SK-N-SH treated with all-trans-retinoic acid at 6 μM for 48 hours (cell line): ENCODE measurements around the gene SMAGP.

ENCODE experiments used
- ATAC-seq: fragments of 200-7000 bp; cut with Tn5 transposase; 3 replicates; pipeline ENCODE4 v1.9.1; 2020; ENCODE audit warnings: mild to moderate bottlenecking, moderate library complexity
- ARNTL ChIP-seq: fragments of 450-650 bp; formaldehyde crosslinking; IDR thresholded peaks from 2 replicates; pipeline ENCODE4 v1.5.0; 2020; ENCODE audit warnings: low read depth, mild to moderate bottlenecking, moderate library complexity, borderline replicate concordance
- BACH2 ChIP-seq: fragments of 250-450 bp; sonication (Bioruptor Pico); IDR thresholded peaks from 2 replicates; pipeline ENCODE4 v1.9.0; 2021; ENCODE audit warnings: mild to moderate bottlenecking, borderline replicate concordance
- CSDC2 ChIP-seq: fragments of 250-450 bp; sonication (Bioruptor Pico); IDR thresholded peaks from 2 replicates; pipeline ENCODE4 v1.5.0; 2020; ENCODE audit warnings: mild to moderate bottlenecking, moderate library complexity
- ESRRG ChIP-seq: fragments of 250-450 bp; sonication (Bioruptor Pico); IDR thresholded peaks from 2 replicates; pipeline ENCODE4 v1.6.1; 2021; ENCODE audit warnings: mild to moderate bottlenecking
- GLIS3 ChIP-seq: fragments of 250-450 bp; sonication (Bioruptor Pico); IDR thresholded peaks from 2 replicates; pipeline ENCODE4 v1.5.0; 2020; ENCODE audit warnings: mild to moderate bottlenecking, moderate library complexity
- ISL1 ChIP-seq: fragments of 250-450 bp; sonication (Bioruptor Pico); IDR thresholded peaks from 2 replicates; pipeline ENCODE4 v2.1.2; 2022; ENCODE audit warnings: mild to moderate bottlenecking, moderate library complexity
- OSR1 ChIP-seq: fragments of 250-450 bp; sonication (Bioruptor Pico); IDR thresholded peaks from 2 replicates; pipeline ENCODE4 v1.8.0; 2022; ENCODE audit warnings: moderate library complexity, mild to moderate bottlenecking, inconsistent platforms
- PPARA ChIP-seq: fragments of 250-450 bp; sonication (Bioruptor Pico); IDR thresholded peaks from 2 replicates; pipeline ENCODE4 v1.5.0; 2020; ENCODE audit warnings: mild to moderate bottlenecking, borderline replicate concordance
- RARB ChIP-seq: fragments of 250-450 bp; sonication (Bioruptor Pico); IDR thresholded peaks from 2 replicates; pipeline ENCODE4 v1.8.0; 2021; ENCODE audit warnings: mild to moderate bottlenecking, moderate library complexity
- SNAI2 ChIP-seq: fragments of 250-450 bp; sonication (Bioruptor Pico); IDR thresholded peaks from 2 replicates; pipeline ENCODE4 v1.5.0; 2020; ENCODE audit warnings: mild to moderate bottlenecking, moderate library complexity
- ZC3H10 ChIP-seq: fragments of 250-450 bp; sonication (Bioruptor Pico); IDR thresholded peaks from 2 replicates; pipeline ENCODE4 v1.5.1; 2021; ENCODE audit warnings: mild to moderate bottlenecking, moderate library complexity
- ZFP3 ChIP-seq: fragments of 250-450 bp; sonication (Bioruptor Pico); IDR thresholded peaks from 2 replicates; pipeline ENCODE4 v1.5.0; 2020; ENCODE audit warnings: mild to moderate bottlenecking, moderate library complexity
- ZFP30 ChIP-seq: fragments of 450-650 bp; formaldehyde crosslinking; IDR thresholded peaks from 2 replicates; pipeline ENCODE4 v1.5.0; 2022; ENCODE audit warnings: mild to moderate bottlenecking, moderate library complexity
- ZNF565 ChIP-seq: fragments of 450-650 bp; formaldehyde crosslinking; conservative IDR thresholded peaks from 2 replicates; pipeline ENCODE4 v1.5.0; 2020; ENCODE audit warnings: low read depth, mild to moderate bottlenecking, moderate library complexity
- ZNF70 ChIP-seq: fragments of 450-650 bp; formaldehyde crosslinking; IDR thresholded peaks from 2 replicates; pipeline ENCODE4 v1.5.0; 2020; ENCODE audit warnings: mild to moderate bottlenecking, moderate library complexity
- ZNF8 ChIP-seq: fragments of 450-650 bp; formaldehyde crosslinking; IDR thresholded peaks from 2 replicates; pipeline ENCODE4 v1.5.0; 2020; ENCODE audit warnings: mild to moderate bottlenecking, moderate library complexity
- TF ChIP-seq, protein P1 (sequence below): fragments of 250-450 bp; sonication (Bioruptor Pico); IDR thresholded peaks from 2 replicates; pipeline ENCODE4 v1.8.0; 2021; ENCODE audit warnings: low read depth, mild to moderate bottlenecking, moderate library complexity, borderline replicate concordance
- TF ChIP-seq, protein P2 (sequence below): fragments of 250-450 bp; sonication (Bioruptor Pico); IDR thresholded peaks from 2 replicates; pipeline ENCODE4 v1.5.1; 2021; ENCODE audit warnings: mild to moderate bottlenecking, moderate library complexity
- TF ChIP-seq, protein P3 (sequence below): fragments of 250-450 bp; sonication (Bioruptor Pico); IDR thresholded peaks from 2 replicates; pipeline ENCODE4 v1.5.1; 2020; ENCODE audit warnings: low read depth, mild to moderate bottlenecking, moderate library complexity
- TF ChIP-seq, protein P4 (sequence below): fragments of 250-450 bp; sonication (Bioruptor Pico); IDR thresholded peaks from 2 replicates; pipeline ENCODE4 v1.8.0; 2020; ENCODE audit warnings: mild to moderate bottlenecking, moderate library complexity, borderline replicate concordance
- TF ChIP-seq, protein P5 (sequence below): fragments of 250-450 bp; sonication (Bioruptor Pico); IDR thresholded peaks from 2 replicates; pipeline ENCODE4 v1.5.0; 2020; ENCODE audit warnings: mild to moderate bottlenecking, moderate library complexity

Gene SMAGP

DNA sequence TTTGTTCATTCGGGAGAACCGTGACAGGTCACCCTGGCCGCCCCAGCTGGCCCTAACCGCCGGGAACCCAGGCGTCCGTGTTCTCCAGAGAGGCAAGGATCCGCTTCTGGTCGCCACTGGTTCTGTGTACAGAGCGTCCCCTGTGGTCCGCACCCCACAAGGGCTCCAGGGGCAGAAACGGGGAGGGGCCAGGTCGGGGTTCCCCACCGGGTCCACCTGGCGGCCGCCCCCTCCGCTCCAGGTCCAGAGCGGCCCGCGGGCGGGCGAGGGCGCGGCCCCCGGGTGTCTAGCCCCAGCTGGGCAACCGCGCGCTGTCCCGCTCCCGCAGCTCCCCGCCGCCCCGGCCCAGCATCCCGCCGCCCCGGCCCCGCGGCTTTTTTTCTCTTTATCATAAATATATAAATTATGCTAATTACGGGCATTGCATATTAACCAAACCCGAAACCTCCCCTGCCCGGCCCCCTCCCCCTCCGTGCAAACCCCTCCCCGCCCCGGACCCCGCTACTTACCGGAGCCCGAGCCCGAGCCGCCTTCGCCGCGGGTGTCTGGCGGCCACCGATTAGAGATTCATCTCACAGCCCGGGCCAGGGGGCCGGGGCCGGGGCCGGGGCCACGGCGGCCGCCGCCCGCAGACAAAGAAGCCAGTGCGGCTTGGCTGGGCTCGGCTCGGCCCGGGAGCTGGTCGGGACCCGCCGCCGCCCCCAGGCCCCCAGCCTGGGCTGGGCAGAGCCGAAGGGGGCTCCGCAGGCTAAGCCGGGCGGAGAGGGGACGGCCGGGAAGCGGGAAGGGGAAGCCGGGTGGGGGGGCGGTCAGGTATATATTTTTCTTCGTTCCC is 52.9 kb downstream of the SMAGP start (continued):
- TF ChIP-seq, protein P1, sequence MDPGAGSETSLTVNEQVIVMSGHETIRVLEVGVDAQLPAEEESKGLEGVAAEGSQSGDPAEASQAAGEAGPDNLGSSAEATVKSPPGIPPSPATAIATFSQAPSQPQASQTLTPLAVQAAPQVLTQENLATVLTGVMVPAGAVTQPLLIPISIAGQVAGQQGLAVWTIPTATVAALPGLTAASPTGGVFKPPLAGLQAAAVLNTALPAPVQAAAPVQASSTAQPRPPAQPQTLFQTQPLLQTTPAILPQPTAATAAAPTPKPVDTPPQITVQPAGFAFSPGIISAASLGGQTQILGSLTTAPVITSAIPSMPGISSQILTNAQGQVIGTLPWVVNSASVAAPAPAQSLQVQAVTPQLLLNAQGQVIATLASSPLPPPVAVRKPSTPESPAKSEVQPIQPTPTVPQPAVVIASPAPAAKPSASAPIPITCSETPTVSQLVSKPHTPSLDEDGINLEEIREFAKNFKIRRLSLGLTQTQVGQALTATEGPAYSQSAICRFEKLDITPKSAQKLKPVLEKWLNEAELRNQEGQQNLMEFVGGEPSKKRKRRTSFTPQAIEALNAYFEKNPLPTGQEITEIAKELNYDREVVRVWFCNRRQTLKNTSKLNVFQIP (CRISPR knock-in tag) = no peak
- TF ChIP-seq ZFP30 (CRISPR knock-in tag) (no peak), OSR1 (no peak), ZC3H10 (CRISPR knock-in tag) (no peak), ZNF70 (CRISPR knock-in tag) (no peak), SNAI2 (CRISPR knock-in tag) (no peak), ARNTL (CRISPR knock-in tag) (no peak), BACH2 (CRISPR knock-in tag) (no peak), ZNF8 (CRISPR knock-in tag) (no peak), ISL1 (CRISPR knock-in tag) (no peak), ZFP3 (CRISPR knock-in tag) (no peak), ZNF565 (CRISPR knock-in tag) (no peak)
- TF ChIP-seq, protein P2, sequence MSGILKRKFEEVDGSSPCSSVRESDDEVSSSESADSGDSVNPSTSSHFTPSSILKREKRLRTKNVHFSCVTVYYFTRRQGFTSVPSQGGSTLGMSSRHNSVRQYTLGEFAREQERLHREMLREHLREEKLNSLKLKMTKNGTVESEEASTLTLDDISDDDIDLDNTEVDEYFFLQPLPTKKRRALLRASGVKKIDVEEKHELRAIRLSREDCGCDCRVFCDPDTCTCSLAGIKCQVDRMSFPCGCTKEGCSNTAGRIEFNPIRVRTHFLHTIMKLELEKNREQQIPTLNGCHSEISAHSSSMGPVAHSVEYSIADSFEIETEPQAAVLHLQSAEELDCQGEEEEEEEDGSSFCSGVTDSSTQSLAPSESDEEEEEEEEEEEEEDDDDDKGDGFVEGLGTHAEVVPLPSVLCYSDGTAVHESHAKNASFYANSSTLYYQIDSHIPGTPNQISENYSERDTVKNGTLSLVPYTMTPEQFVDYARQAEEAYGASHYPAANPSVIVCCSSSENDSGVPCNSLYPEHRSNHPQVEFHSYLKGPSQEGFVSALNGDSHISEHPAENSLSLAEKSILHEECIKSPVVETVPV = no peak

DNA sequence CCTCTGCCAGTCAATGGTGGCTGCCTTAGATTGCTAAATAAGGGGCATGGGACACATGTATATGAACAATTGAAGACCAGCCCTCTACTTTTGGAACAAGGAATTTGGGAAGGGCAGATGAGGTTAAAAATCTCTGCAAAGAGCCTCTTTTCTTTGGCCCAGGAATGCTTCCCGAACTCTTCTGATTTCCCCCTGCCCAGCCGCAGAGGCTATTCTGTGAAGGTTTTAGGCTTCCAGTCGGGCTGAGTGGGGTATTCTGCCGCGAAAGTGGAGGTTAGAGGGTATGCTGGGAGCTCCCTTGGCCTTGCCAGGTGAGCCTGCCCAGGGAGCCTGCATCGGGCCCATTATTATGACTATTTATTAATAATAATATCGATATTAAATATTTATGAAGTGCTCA is 53.6 kb downstream of the SMAGP start:
- ATAC-seq = no peak
- TF ChIP-seq ZNF8 (CRISPR knock-in tag) = no peak
- TF ChIP-seq BACH2 (CRISPR knock-in tag) = no peak
- TF ChIP-seq ZFP30 (CRISPR knock-in tag) = no peak
- TF ChIP-seq ZNF70 (CRISPR knock-in tag) = no peak
- TF ChIP-seq GLIS3 (CRISPR knock-in tag) = no peak
- TF ChIP-seq ESRRG (CRISPR knock-in tag) = no peak
- TF ChIP-seq ZNF565 (CRISPR knock-in tag) = no peak
- TF ChIP-seq, protein P1 (CRISPR knock-in tag) = no peak
- no peak for TF ChIP-seq ISL1 (CRISPR knock-in tag)

DNA sequence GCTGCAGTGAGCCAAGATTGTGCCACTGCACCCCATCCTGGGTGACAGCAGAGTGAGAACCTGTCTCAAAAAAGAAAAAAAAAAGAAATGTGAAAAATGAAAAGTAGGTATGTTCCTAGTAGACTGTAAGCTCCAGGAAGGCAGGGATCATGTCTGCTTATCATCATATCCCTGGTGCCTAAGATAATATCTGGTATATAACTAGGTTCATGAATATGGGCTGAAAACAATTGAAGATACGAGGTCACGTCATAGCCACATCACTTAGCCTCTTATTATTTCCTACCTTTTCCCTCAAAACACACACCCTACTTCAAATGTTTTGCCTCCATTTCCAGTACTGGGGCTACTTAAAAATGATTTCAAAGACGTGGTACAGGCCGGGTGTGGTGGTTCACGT is 55.3 kb downstream of the SMAGP start:
- no peak for ATAC-seq
- TF ChIP-seq ZNF70 (CRISPR knock-in tag) (no peak), RARB (CRISPR knock-in tag) (no peak), BACH2 (CRISPR knock-in tag) (no peak), OSR1 (no peak), ZFP3 (CRISPR knock-in tag) (no peak), ZC3H10 (CRISPR knock-in tag) (no peak), ISL1 (CRISPR knock-in tag) (no peak), SNAI2 (CRISPR knock-in tag) (no peak), CSDC2 (no peak), PPARA (CRISPR knock-in tag) (no peak), ESRRG (CRISPR knock-in tag) (no peak)
- TF ChIP-seq, protein P1 (CRISPR knock-in tag) = no peak
- TF ChIP-seq, protein P2 = no peak
- TF ChIP-seq, protein P3, sequence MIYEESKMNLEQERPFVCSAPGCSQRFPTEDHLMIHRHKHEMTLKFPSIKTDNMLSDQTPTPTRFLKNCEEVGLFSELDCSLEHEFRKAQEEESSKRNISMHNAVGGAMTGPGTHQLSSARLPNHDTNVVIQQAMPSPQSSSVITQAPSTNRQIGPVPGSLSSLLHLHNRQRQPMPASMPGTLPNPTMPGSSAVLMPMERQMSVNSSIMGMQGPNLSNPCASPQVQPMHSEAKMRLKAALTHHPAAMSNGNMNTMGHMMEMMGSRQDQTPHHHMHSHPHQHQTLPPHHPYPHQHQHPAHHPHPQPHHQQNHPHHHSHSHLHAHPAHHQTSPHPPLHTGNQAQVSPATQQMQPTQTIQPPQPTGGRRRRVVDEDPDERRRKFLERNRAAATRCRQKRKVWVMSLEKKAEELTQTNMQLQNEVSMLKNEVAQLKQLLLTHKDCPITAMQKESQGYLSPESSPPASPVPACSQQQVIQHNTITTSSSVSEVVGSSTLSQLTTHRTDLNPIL (CRISPR knock-in tag) = no peak
- TF ChIP-seq, protein P4, sequence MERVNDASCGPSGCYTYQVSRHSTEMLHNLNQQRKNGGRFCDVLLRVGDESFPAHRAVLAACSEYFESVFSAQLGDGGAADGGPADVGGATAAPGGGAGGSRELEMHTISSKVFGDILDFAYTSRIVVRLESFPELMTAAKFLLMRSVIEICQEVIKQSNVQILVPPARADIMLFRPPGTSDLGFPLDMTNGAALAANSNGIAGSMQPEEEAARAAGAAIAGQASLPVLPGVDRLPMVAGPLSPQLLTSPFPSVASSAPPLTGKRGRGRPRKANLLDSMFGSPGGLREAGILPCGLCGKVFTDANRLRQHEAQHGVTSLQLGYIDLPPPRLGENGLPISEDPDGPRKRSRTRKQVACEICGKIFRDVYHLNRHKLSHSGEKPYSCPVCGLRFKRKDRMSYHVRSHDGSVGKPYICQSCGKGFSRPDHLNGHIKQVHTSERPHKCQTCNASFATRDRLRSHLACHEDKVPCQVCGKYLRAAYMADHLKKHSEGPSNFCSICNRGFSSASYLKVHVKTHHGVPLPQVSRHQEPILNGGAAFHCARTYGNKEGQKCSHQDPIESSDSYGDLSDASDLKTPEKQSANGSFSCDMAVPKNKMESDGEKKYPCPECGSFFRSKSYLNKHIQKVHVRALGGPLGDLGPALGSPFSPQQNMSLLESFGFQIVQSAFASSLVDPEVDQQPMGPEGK (CRISPR knock-in tag) = no peak
- TF ChIP-seq, protein P5, sequence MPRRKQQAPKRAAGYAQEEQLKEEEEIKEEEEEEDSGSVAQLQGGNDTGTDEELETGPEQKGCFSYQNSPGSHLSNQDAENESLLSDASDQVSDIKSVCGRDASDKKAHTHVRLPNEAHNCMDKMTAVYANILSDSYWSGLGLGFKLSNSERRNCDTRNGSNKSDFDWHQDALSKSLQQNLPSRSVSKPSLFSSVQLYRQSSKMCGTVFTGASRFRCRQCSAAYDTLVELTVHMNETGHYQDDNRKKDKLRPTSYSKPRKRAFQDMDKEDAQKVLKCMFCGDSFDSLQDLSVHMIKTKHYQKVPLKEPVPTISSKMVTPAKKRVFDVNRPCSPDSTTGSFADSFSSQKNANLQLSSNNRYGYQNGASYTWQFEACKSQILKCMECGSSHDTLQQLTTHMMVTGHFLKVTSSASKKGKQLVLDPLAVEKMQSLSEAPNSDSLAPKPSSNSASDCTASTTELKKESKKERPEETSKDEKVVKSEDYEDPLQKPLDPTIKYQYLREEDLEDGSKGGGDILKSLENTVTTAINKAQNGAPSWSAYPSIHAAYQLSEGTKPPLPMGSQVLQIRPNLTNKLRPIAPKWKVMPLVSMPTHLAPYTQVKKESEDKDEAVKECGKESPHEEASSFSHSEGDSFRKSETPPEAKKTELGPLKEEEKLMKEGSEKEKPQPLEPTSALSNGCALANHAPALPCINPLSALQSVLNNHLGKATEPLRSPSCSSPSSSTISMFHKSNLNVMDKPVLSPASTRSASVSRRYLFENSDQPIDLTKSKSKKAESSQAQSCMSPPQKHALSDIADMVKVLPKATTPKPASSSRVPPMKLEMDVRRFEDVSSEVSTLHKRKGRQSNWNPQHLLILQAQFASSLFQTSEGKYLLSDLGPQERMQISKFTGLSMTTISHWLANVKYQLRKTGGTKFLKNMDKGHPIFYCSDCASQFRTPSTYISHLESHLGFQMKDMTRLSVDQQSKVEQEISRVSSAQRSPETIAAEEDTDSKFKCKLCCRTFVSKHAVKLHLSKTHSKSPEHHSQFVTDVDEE (CRISPR knock-in tag) = no peak
